GM23248 (cell line): ENCODE measurements around the gene COX17. TPM values are rescaled to one million over a fixed set of nuclear protein-coding genes. Genes with fewer than 3 reads are reported as not detected.
A peak's percentile ranks its signal among the peaks of the same experiment; 100 is the strongest.

ENCODE experiments used
- DNase-seq: peaks from one replicate; pipeline ENCODE4 v3.0.0-alpha.2; 2015
- H2AFZ ChIP-seq: fragments of 200-600 bp; sonication (generic); 2 replicates; pipeline ENCODE4 v1.6.1; 2016; ENCODE audit warnings: antibody characterized with exemption
- H3F3A ChIP-seq: fragments of 200-600 bp; sonication (generic); 2 replicates; pipeline ENCODE4 v1.6.1; 2016; ENCODE audit warnings: mild to moderate bottlenecking, antibody characterized with exemption, mixed run types; ENCODE audit not compliant: insufficient read depth
- H3K27ac ChIP-seq: fragments of 200-600 bp; sonication (generic); 2 replicates; pipeline ENCODE4 v1.5.1; 2016; ENCODE audit warnings: mild to moderate bottlenecking
- H3K27me3 ChIP-seq: fragments of 200-600 bp; sonication (generic); replicated peaks from 2 replicates; pipeline ENCODE4 v1.6.1; 2016; ENCODE audit warnings: mild to moderate bottlenecking; ENCODE audit not compliant: insufficient read depth
- H3K36me3 ChIP-seq: fragments of 200-600 bp; sonication (generic); 2 replicates; pipeline ENCODE4 v1.6.1; 2016; ENCODE audit warnings: low read depth, mild to moderate bottlenecking
- H3K4me1 ChIP-seq: fragments of 200-600 bp; sonication (generic); 2 replicates; pipeline ENCODE4 v1.6.1; 2016; ENCODE audit warnings: mild to moderate bottlenecking; ENCODE audit not compliant: insufficient read depth
- H3K4me2 ChIP-seq: fragments of 200-600 bp; sonication (generic); one replicate; pipeline ENCODE4 v1.6.1; 2016; ENCODE audit warnings: mild to moderate bottlenecking; ENCODE audit not compliant: unreplicated experiment
- H3K4me3 ChIP-seq: fragments of 200-600 bp; sonication (generic); 2 replicates; pipeline ENCODE4 v1.5.1; 2016; ENCODE audit warnings: mild to moderate bottlenecking
- H3K79me2 ChIP-seq: fragments of 200-600 bp; sonication (generic); 2 replicates; pipeline ENCODE4 v1.6.1; 2016; ENCODE audit warnings: mild to moderate bottlenecking; ENCODE audit not compliant: insufficient read depth
- H3K9ac ChIP-seq: fragments of 200-600 bp; sonication (generic); 2 replicates; pipeline ENCODE4 v1.6.1; 2016; ENCODE audit warnings: mild to moderate bottlenecking
- H3K9me2 ChIP-seq: fragments of 200-600 bp; sonication (generic); 2 replicates; pipeline ENCODE4 v1.6.1; 2016; ENCODE audit warnings: mixed run types, mild to moderate bottlenecking, moderate library complexity; ENCODE audit not compliant: insufficient read depth
- H3K9me3 ChIP-seq: fragments of 200-600 bp; sonication (generic); one replicate; pipeline ENCODE4 v1.6.1; 2017; ENCODE audit warnings: low read depth
- H4K20me1 ChIP-seq: fragments of 200-600 bp; sonication (generic); 2 replicates; pipeline ENCODE4 v1.6.0; 2016; ENCODE audit not compliant: insufficient read depth
- EZH2 ChIP-seq: fragments of 200-600 bp; sonication (generic); IDR thresholded peaks from 2 replicates; pipeline ENCODE4 v1.6.1; 2018; ENCODE audit warnings: antibody characterized with exemption, mild to moderate bottlenecking; ENCODE audit not compliant: insufficient read depth, poor library complexity, severe bottlenecking
- EZH2phosphoT487 ChIP-seq: fragments of 200-600 bp; sonication (generic); IDR thresholded peaks from 2 replicates; pipeline ENCODE4 v1.6.1; 2018; ENCODE audit warnings: antibody characterized with exemption, moderate library complexity, mild to moderate bottlenecking, low read depth; ENCODE audit not compliant: insufficient read depth
- WGBS, 2 experiments: methylation state at CpG; one replicate each; pipeline ENCODE4 v1.1.6; 2015 to 2017; ENCODE audit warnings: low lambda C conversion rate in 2 of 2, low coverage in 1 of 2; ENCODE audit errors: missing lambda C conversion rate in 2 of 2; 5-methylcytosine and 5-hydroxymethylcytosine counted together
- in situ Hi-C: fragments of 300-500 bp; cut with MboI; formaldehyde crosslinking; loops from 2 replicates; pipeline ENCODE4 v1.15.0; 2020
- polyA plus RNA-seq: library from polyadenylated mRNA; unstranded; fragments of >200 nt; fragmentation: Nextera tagmentation; extraction: Ambion mirVana; gene quantifications from 2 replicates; pipeline ENCODE4 v1.2.1, GENCODE V29; 2016
- total RNA-seq: library from RNA; depleted of rRNA; stranded (reverse); fragments of >200 nt; shearing (Covaris generic); gene quantifications from 2 replicates; pipeline ENCODE4 v1.2.3, GENCODE V29; 2014

The COX17 gene
- total and polyA plus RNA-seq, 2 experiments from 2014 or later: 7.0 to 53.3 TPM

- H3K27ac ChIP-seq: peak overlapping the region; percentile 95; the same call in 1 of the 2 replicates
- no peaks in the 10 kb centered on the region for H3K9me2 ChIP-seq
- H3F3A ChIP-seq: peaks cover 33% of the 10 kb centered on the region
- no peaks in the 10 kb centered on the region for H4K20me1 ChIP-seq
- H3K9me3 ChIP-seq: no peaks in the 10 kb centered on the region
- H3K79me2 ChIP-seq: no peaks in the 10 kb centered on the region
- in situ Hi-C loops: no loop called here
- no peak for TF ChIP-seq EZH2
- TF ChIP-seq EZH2phosphoT487: no peak
- H3K27me3 ChIP-seq: no peaks in the 10 kb centered on the region
- no peak overlapping the region for H3K9ac ChIP-seq
- H3K4me2 ChIP-seq: peak overlapping the region; percentile 9
- H3K4me1 ChIP-seq: peaks cover 38% of the 10 kb centered on the region
- H2AFZ ChIP-seq: peak overlapping the region; percentile 58
- peak; percentile 46 for DNase-seq
- no peaks in the 10 kb centered on the region for H3K36me3 ChIP-seq
- WGBS, 2 experiments: 5 to 11% methylated on average over 1 of the region's 1 CpG
- H3K4me3 ChIP-seq: no peak overlapping the region
Observed at GRCh38 chr3:119636249-119636648, 41.0 kb downstream of the COX17 start.

- peak; percentile 39 for DNase-seq
- Histone ChIP-seq H3K4me3 (no peak overlapping the region), H4K20me1 (no peaks in the 10 kb centered on the region), H3K9me2 (no peaks in the 10 kb centered on the region), H3K4me2 (peak overlapping the region; percentile 9), H3K79me2 (no peaks in the 10 kb centered on the region), H3K4me1 (peaks cover 43% of the 10 kb centered on the region), H2AFZ (peak overlapping the region; percentile 58), H3K27ac (no peak overlapping the region), H3F3A (peaks cover 33% of the 10 kb centered on the region), H3K9ac (no peak overlapping the region), H3K9me3 (no peaks in the 10 kb centered on the region), H3K36me3 (no peaks in the 10 kb centered on the region), H3K27me3 (no peaks in the 10 kb centered on the region)
- TF ChIP-seq EZH2: no peak
- TF ChIP-seq EZH2phosphoT487: no peak
- whole genome bisulfite sequencing, 2 experiments: 48 to 50% methylated on average over 10 of the region's 10 CpGs
- in situ Hi-C loops: no loop called here
Observed at GRCh38 chr3:119635719-119636118, 41.5 kb downstream of the COX17 start.

GRCh38 chr3:119632829-119633228 is 44.4 kb downstream of the COX17 start:
- DNase-seq: no peak
- 93 to 96% methylated on average over 4 of the region's 4 CpGs for WGBS, 2 experiments

GRCh38 chr3:119632216-119632615 is 45.0 kb downstream of the COX17 start:
- DNase-seq: no peak
- no peak overlapping the region for H3K27ac ChIP-seq
- H3K4me3 ChIP-seq: no peak overlapping the region
- H3K4me1 ChIP-seq: peaks cover 29% of the 10 kb centered on the region
- TF ChIP-seq EZH2 (no peak), EZH2phosphoT487 (no peak)
- H3K9me2 ChIP-seq: no peaks in the 10 kb centered on the region
- peaks cover 13% of the 10 kb centered on the region; the same call in 1 of the 2 replicates for H3F3A ChIP-seq
- 73 to 74% methylated on average over 4 of the region's 4 CpGs for WGBS, 2 experiments
- H3K9ac ChIP-seq: no peak overlapping the region
- in situ Hi-C loops: no loop called here
- H4K20me1 ChIP-seq: no peaks in the 10 kb centered on the region
- no peaks in the 10 kb centered on the region for H3K79me2 ChIP-seq
- no peaks in the 10 kb centered on the region for H3K27me3 ChIP-seq
- H3K9me3 ChIP-seq: no peaks in the 10 kb centered on the region
- H3K36me3 ChIP-seq: no peaks in the 10 kb centered on the region
- no peak overlapping the region for H3K4me2 ChIP-seq
- H2AFZ ChIP-seq: no peak overlapping the region

More at GRCh38 chr3:119632829-119633228, 44.4 kb downstream of the COX17 start:
- Histone ChIP-seq H3K4me3 (no peak overlapping the region), H3K36me3 (no peaks in the 10 kb centered on the region), H3K79me2 (no peaks in the 10 kb centered on the region), H3K27ac (no peak overlapping the region), H3K9me2 (no peaks in the 10 kb centered on the region), H3F3A (peaks cover 17% of the 10 kb centered on the region; the same call in 1 of the 2 replicates), H3K4me1 (peaks cover 35% of the 10 kb centered on the region), H3K9ac (no peak overlapping the region), H3K9me3 (no peaks in the 10 kb centered on the region), H2AFZ (no peak overlapping the region), H4K20me1 (no peaks in the 10 kb centered on the region), H3K27me3 (no peaks in the 10 kb centered on the region), H3K4me2 (no peak overlapping the region)
- in situ Hi-C loops: no loop called here
- TF ChIP-seq EZH2phosphoT487: no peak
- no peak for TF ChIP-seq EZH2
